HepG2 (cell line): ENCODE measurements around the gene PSMD2. TPM values are rescaled to one million over a fixed set of nuclear protein-coding genes. Genes with fewer than 3 reads are reported as not detected.
A peak's percentile ranks its signal among the peaks of the same experiment; 100 is the strongest.

Experiments used
- ATAC-seq: fragments of 200-7000 bp; cut with Tn5 transposase; 3 replicates; pipeline ENCODE4 v1.9.1; 2020; ENCODE audit warnings: mild to moderate bottlenecking, moderate library complexity
- BruUV-seq: library from RNA; stranded (reverse); fragments of 400-500 nt; replicated peaks from 2 replicates; lab custom pipeline; 2021; lab: Mats Ljungman, UMichigan
- CTCF ChIA-PET: fragments of 300-600 bp; formaldehyde crosslinking; extraction: SDS; loops from one replicate; lab custom pipeline; 2021; ENCODE audit warnings: low total read pairs, inconsistent platforms, low intra/inter-chr PET ratio; lab: Yijun Ruan, JAX
- POLR2A ChIA-PET: fragments of 350-600 bp; sonication (Branson Sonifier 250); formaldehyde crosslinking; loops from one replicate; lab custom pipeline; 2020; ENCODE audit warnings: antibody characterized with exemption, inconsistent platforms; lab: Yijun Ruan, JAX
- DNase-seq: peaks from one replicate; pipeline ENCODE4 v3.0.0-alpha.2; 2015; ENCODE audit warnings: low spot score
- FAIRE-seq: peaks from 3 replicates; lab custom pipeline; 2011; peaks lifted over from hg19 to GRCh38; lab: Jason Lieb, UNC
- H2AFZ ChIP-seq: one replicate; pipeline ENCODE4 v1.6.1; 2011; ENCODE audit warnings: low read length, inconsistent platforms
- H3K27ac ChIP-seq: fragments of 300-600 bp; 3 replicates; pipeline ENCODE4 v1.8.0; 2011; ENCODE audit warnings: mixed run types, mild to moderate bottlenecking, mixed read lengths, low read length, inconsistent platforms; ENCODE audit not compliant: insufficient read depth; ENCODE audit errors: extremely low read length
- H3K27me3 ChIP-seq, 2 experiments: fragments of 200-600 bp in 1 of 2; 2 replicates in 1 of 2; 3 replicates in 1 of 2; pipeline versions ENCODE4 v1.6.0 to v1.8.0; 2011; ENCODE audit warnings: low read length in 2 of 2, mild to moderate bottlenecking in 2 of 2, moderate library complexity in 2 of 2, inconsistent platforms in 1 of 2; ENCODE audit not compliant: insufficient read depth in 2 of 2, control insufficient read depth in 1 of 2
- H3K36me3 ChIP-seq, 2 experiments: fragments of 200-600 bp in 1 of 2; replicated peaks in 1 of 2; 2 replicates in 1 of 2; 3 replicates in 1 of 2; pipeline versions ENCODE4 v1.5.1 to v1.8.0; 2011; ENCODE audit warnings: low read length in 2 of 2, inconsistent platforms in 1 of 2; ENCODE audit not compliant: insufficient read depth in 2 of 2, control insufficient read depth in 1 of 2
- H3K4me1 ChIP-seq: 2 replicates; pipeline ENCODE4 v1.5.1; 2012; ENCODE audit warnings: low read length, inconsistent platforms; ENCODE audit not compliant: insufficient read depth
- H3K4me2 ChIP-seq: 2 replicates; pipeline ENCODE4 v1.6.0; 2011; ENCODE audit warnings: low read depth, low read length, inconsistent platforms
- H3K4me3 ChIP-seq, 3 experiments: fragments of 200-600 bp in 1 of 3; sonication (generic), shearing (Covaris generic) in 1 of 3; replicated peaks in 1 of 3; 2 replicates each; pipeline ENCODE4 v1.5.1; 2011 to 2016; ENCODE audit warnings: low read length in 3 of 3, inconsistent platforms in 2 of 3, low read depth in 2 of 3, mild to moderate bottlenecking in 2 of 3, control low read depth in 1 of 3, mixed read lengths in 1 of 3; ENCODE audit not compliant: insufficient read depth in 1 of 3
- H3K79me2 ChIP-seq: one replicate; pipeline ENCODE4 v1.6.1; 2011; ENCODE audit warnings: low read length, inconsistent platforms; ENCODE audit not compliant: insufficient read depth
- H3K9ac ChIP-seq: 2 replicates; pipeline ENCODE4 v1.6.0; 2011; ENCODE audit warnings: mild to moderate bottlenecking, low read depth, low read length, inconsistent platforms; ENCODE audit not compliant: insufficient read depth
- H3K9me3 ChIP-seq: 2 replicates; pipeline ENCODE4 v1.5.1; 2012; ENCODE audit warnings: mild to moderate bottlenecking, low read length
- H4K20me1 ChIP-seq: 2 replicates; pipeline ENCODE4 v1.6.0; 2011; ENCODE audit warnings: inconsistent platforms, mild to moderate bottlenecking, low read length, moderate library complexity; ENCODE audit not compliant: insufficient read depth
- AGO2 ChIP-seq: fragments of 200-400 bp; formaldehyde crosslinking; optimal IDR thresholded peaks from 2 replicates; pipeline ENCODE3; 2017; ENCODE audit warnings: mild to moderate bottlenecking, low read depth, low read length, moderate library complexity
- HNRNPL ChIP-seq: fragments of 200-400 bp; formaldehyde crosslinking; IDR thresholded peaks from 2 replicates; pipeline ENCODE4 v1.6.1; 2017; ENCODE audit warnings: mild to moderate bottlenecking, low read depth, low read length
- MAFG ChIP-seq: sonication (generic); formaldehyde crosslinking; IDR thresholded peaks from 2 replicates; pipeline ENCODE4 v1.5.1; 2020; ENCODE audit warnings: mild to moderate bottlenecking, missing genetic modification reagents
- NR3C1 ChIP-seq: sonication (generic); formaldehyde crosslinking; IDR thresholded peaks from 2 replicates; pipeline ENCODE4 v1.4.0; 2020; ENCODE audit warnings: missing genetic modification reagents
- PTBP1 ChIP-seq: fragments of 200-400 bp; formaldehyde crosslinking; IDR thresholded peaks from 2 replicates; pipeline ENCODE4 v1.6.1; 2018; ENCODE audit warnings: low read length, low read depth; ENCODE audit not compliant: poor library complexity, severe bottlenecking
- RBFOX2 ChIP-seq: fragments of 200-400 bp; formaldehyde crosslinking; IDR thresholded peaks from 2 replicates; pipeline ENCODE4 v1.6.1; 2017; ENCODE audit warnings: low read depth, mild to moderate bottlenecking, low read length
- RBM22 ChIP-seq: fragments of 200-400 bp; formaldehyde crosslinking; optimal IDR thresholded peaks from 2 replicates; pipeline ENCODE3; 2017; ENCODE audit warnings: mild to moderate bottlenecking, low read length, moderate library complexity
- ZC3H13 ChIP-seq: sonication (generic); formaldehyde crosslinking; IDR thresholded peaks from 2 replicates; pipeline ENCODE4 v1.8.1; 2023; ENCODE audit warnings: mild to moderate bottlenecking, missing genetic modification reagents, moderate library complexity
- WGBS: methylation state at CpG from one replicate; pipeline ENCODE4 v1.1.6; 2017; ENCODE audit warnings: low lambda C conversion rate; 5-methylcytosine and 5-hydroxymethylcytosine counted together
- in situ Hi-C: cut with HindIII; loops from 2 replicates; pipeline ENCODE4 v1.10.0; 2017; ENCODE audit warnings: low pct_unique_long_range_greater_than_20kb; ENCODE audit not compliant: extremely low pct_ligation_motif_present
- intact Hi-C: fragments of 100-400 bp; cut with micrococcal nuclease; formaldehyde crosslinking; loops from one replicate; pipeline ENCODE4 v1.10.0; 2022; ENCODE audit not compliant: unreplicated experiment
- polyA plus RNA-seq, 8 experiments: library from polyadenylated mRNA; depleted of rRNA in 3 of 8; stranded (reverse) in 7 of 8; unstranded in 1 of 8; fragments of >200 nt; fragmentation: Illumina TruSeq in 4 of 8; extraction: Trizol in 4 of 8; gene quantifications; 2 replicates each; pipeline versions ENCODE4 v1.2.1 to v1.2.3, GENCODE V29; 2011 to 2016; ENCODE audit warnings: low read depth in 4 of 8, missing spikeins in 1 of 8, mixed read lengths in 1 of 8; ENCODE audit not compliant: insufficient read depth in 1 of 8
- total RNA-seq, 5 experiments: library from RNA; depleted of rRNA; stranded (reverse); fragments of >200 nt; fragmentation: Illumina TruSeq; extraction: Trizol; gene quantifications; 2 replicates each; pipeline ENCODE4 v1.2.3, GENCODE V29; 2016; ENCODE audit warnings: low read depth in 1 of 5

The PSMD2 gene
- total and polyA plus RNA-seq, 2 of the 13 experiments (the other 11 are each of a cell fraction or from before 2014, with no cell fraction given), result 125 to 200 TPM

- Histone ChIP-seq H3K9me3 (no peaks in the 10 kb centered on the region), H4K20me1 (peaks cover 34% of the 10 kb centered on the region), H3K27me3 (no peaks in the 10 kb centered on the region), H3K4me2 (no peak overlapping the region), H3K9ac (no peak overlapping the region), H3K79me2 (peaks cover 36% of the 10 kb centered on the region), H3K4me1 (peaks cover 32% of the 10 kb centered on the region), H3K4me3 (no peak overlapping the region), H3K27ac (no peak overlapping the region), H3K36me3 (peaks cover 56 to 95% of the 10 kb centered on the region in 2 experiments), H2AFZ (no peak overlapping the region)
- DNase-seq, result no peak
- no peak for FAIRE-seq
- no peak for TF ChIP-seq PTBP1
- TF ChIP-seq MAFG (CRISPR knock-in tag), result no peak
- TF ChIP-seq HNRNPL, result no peak
- TF ChIP-seq ZC3H13 (CRISPR knock-in tag), result no peak
- peak; percentile 86 for TF ChIP-seq RBM22
- ChIA-PET POLR2A (no interaction called here), CTCF (no interaction called here)
- no peak for ATAC-seq
- intact Hi-C loops (no loop called here), in situ Hi-C loops (no loop called here)
- BruUV-seq, result no TSS peak
- 97% methylated on average over 5 of the region's 5 CpGs for WGBS
These were observed 22.6 kb downstream of the PSMD2 start for GRCh38 chr3:184321666-184322065.

GRCh38 chr3:184322731-184323487 lies 23.9 kb downstream of the PSMD2 start:
- Histone ChIP-seq H3K4me2 (no peak overlapping the region), H3K79me2 (peaks cover 26% of the 10 kb centered on the region), H3K9me3 (no peaks in the 10 kb centered on the region), H3K27me3 (no peaks in the 10 kb centered on the region), H3K36me3 (peaks cover 62 to 95% of the 10 kb centered on the region in 2 experiments), H3K27ac (no peak overlapping the region), H3K4me1 (peaks cover 19% of the 10 kb centered on the region), H4K20me1 (peaks cover 21% of the 10 kb centered on the region), H3K4me3 (no peak overlapping the region), H2AFZ (no peak overlapping the region), H3K9ac (no peak overlapping the region)
- FAIRE-seq, result no peak
- TF ChIP-seq NR3C1 (CRISPR knock-in tag) (no peak), RBFOX2 (peak; percentile 62; the same call in 1 of the 2 replicates), AGO2 (peak; percentile 89)
- ATAC-seq, result no peak
- TSS peak; percentile 31 for BruUV-seq
- intact Hi-C loops, result no loop called here
- POLR2A ChIA-PET, result interaction anchor here (1.4 kb wide), 1 partner anchor 22 kb away, joined by 3 read pairs; no protein-coding TSS in a partner anchor
- DNase-seq, result no peak
- in situ Hi-C loops, result no loop called here
- 96% methylated on average over 19 of the region's 20 CpGs for WGBS
- CTCF ChIA-PET, result no interaction called here
